H1 (cell line): Measurements from ENCODE around the gene C3.

Source experiments
- CTCF ChIP-seq, 3 experiments: IDR thresholded peaks; 1 replicate in 2 of 3; 2 replicates in 1 of 3; pipeline versions ENCODE4 v1.5.1 to v1.6.1; 2011; ENCODE audit warnings: low read length in 3 of 3, mild to moderate bottlenecking in 3 of 3, inconsistent platforms in 2 of 3, low read depth in 1 of 3, moderate library complexity in 1 of 3; ENCODE audit not compliant: insufficient read depth in 1 of 3; ENCODE audit errors: control extremely low read depth in 1 of 3
- POLR2A ChIP-seq, 2 experiments: IDR thresholded peaks; 1 replicate in 1 of 2; 2 replicates in 1 of 2; pipeline ENCODE4 v1.6.1; 2011; ENCODE audit warnings: low read depth in 2 of 2, low read length in 2 of 2, mild to moderate bottlenecking in 2 of 2; ENCODE audit errors: control extremely low read depth in 1 of 2
- TF ChIP-seq, protein P1 (sequence below): fragments of 300-600 bp; sonication (generic); IDR thresholded peaks from 2 replicates; pipeline ENCODE4 v1.7.1; 2012; ENCODE audit warnings: low read length, moderate library complexity, mild to moderate bottlenecking, inconsistent platforms; ENCODE audit not compliant: insufficient replicate concordance

DNA sequence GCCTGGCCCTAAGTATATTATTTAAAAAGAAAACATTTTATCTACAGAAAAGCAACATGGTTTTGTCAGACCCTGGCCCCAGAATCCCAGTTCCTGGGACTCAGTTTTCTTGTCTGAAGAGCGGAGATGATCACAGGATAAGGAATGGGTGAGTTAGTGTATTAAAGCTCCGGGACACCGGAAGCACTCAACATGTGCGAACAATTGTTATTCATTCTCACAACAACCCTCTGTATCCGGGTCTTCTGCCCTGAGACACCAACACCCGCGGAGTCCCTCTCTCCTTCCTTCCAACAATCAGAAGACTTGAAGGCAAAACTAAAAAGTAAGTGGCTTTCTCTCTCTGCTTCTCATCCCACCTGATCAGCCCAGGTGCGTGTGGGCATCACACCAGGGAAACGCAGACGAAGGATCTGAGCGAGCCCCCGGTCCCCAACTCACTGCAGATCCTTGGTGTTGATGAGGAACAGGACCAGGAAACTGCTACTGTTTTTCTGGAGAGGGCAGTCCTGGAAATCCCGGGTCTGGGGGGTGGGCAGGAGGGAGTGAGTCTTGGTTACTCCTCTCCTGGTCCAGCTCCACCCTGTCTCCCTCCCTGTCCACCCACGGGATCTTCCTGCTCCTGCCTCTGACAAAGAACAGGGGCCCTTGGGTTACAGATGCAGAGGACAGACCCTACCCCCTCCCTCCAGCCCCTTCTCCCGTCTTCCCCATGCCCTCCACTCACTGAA is 14.9 kb upstream of the C3 start:
- TF ChIP-seq CTCF (IDR thresholded peaks at IDR 0.05; ENCODE audit: control extremely low read depth in 1 of 3, insufficient read depth in 1 of 3, low read depth in 1 of 3, low read length in 3 of 3) (no peak), POLR2A (IDR thresholded peaks at IDR 0.05; ENCODE audit: control extremely low read depth in 1 of 2, low read depth in 2 of 2, low read length in 2 of 2) (no peak; a peak in 1 of 3 replicates)
- TF ChIP-seq, protein P1, sequence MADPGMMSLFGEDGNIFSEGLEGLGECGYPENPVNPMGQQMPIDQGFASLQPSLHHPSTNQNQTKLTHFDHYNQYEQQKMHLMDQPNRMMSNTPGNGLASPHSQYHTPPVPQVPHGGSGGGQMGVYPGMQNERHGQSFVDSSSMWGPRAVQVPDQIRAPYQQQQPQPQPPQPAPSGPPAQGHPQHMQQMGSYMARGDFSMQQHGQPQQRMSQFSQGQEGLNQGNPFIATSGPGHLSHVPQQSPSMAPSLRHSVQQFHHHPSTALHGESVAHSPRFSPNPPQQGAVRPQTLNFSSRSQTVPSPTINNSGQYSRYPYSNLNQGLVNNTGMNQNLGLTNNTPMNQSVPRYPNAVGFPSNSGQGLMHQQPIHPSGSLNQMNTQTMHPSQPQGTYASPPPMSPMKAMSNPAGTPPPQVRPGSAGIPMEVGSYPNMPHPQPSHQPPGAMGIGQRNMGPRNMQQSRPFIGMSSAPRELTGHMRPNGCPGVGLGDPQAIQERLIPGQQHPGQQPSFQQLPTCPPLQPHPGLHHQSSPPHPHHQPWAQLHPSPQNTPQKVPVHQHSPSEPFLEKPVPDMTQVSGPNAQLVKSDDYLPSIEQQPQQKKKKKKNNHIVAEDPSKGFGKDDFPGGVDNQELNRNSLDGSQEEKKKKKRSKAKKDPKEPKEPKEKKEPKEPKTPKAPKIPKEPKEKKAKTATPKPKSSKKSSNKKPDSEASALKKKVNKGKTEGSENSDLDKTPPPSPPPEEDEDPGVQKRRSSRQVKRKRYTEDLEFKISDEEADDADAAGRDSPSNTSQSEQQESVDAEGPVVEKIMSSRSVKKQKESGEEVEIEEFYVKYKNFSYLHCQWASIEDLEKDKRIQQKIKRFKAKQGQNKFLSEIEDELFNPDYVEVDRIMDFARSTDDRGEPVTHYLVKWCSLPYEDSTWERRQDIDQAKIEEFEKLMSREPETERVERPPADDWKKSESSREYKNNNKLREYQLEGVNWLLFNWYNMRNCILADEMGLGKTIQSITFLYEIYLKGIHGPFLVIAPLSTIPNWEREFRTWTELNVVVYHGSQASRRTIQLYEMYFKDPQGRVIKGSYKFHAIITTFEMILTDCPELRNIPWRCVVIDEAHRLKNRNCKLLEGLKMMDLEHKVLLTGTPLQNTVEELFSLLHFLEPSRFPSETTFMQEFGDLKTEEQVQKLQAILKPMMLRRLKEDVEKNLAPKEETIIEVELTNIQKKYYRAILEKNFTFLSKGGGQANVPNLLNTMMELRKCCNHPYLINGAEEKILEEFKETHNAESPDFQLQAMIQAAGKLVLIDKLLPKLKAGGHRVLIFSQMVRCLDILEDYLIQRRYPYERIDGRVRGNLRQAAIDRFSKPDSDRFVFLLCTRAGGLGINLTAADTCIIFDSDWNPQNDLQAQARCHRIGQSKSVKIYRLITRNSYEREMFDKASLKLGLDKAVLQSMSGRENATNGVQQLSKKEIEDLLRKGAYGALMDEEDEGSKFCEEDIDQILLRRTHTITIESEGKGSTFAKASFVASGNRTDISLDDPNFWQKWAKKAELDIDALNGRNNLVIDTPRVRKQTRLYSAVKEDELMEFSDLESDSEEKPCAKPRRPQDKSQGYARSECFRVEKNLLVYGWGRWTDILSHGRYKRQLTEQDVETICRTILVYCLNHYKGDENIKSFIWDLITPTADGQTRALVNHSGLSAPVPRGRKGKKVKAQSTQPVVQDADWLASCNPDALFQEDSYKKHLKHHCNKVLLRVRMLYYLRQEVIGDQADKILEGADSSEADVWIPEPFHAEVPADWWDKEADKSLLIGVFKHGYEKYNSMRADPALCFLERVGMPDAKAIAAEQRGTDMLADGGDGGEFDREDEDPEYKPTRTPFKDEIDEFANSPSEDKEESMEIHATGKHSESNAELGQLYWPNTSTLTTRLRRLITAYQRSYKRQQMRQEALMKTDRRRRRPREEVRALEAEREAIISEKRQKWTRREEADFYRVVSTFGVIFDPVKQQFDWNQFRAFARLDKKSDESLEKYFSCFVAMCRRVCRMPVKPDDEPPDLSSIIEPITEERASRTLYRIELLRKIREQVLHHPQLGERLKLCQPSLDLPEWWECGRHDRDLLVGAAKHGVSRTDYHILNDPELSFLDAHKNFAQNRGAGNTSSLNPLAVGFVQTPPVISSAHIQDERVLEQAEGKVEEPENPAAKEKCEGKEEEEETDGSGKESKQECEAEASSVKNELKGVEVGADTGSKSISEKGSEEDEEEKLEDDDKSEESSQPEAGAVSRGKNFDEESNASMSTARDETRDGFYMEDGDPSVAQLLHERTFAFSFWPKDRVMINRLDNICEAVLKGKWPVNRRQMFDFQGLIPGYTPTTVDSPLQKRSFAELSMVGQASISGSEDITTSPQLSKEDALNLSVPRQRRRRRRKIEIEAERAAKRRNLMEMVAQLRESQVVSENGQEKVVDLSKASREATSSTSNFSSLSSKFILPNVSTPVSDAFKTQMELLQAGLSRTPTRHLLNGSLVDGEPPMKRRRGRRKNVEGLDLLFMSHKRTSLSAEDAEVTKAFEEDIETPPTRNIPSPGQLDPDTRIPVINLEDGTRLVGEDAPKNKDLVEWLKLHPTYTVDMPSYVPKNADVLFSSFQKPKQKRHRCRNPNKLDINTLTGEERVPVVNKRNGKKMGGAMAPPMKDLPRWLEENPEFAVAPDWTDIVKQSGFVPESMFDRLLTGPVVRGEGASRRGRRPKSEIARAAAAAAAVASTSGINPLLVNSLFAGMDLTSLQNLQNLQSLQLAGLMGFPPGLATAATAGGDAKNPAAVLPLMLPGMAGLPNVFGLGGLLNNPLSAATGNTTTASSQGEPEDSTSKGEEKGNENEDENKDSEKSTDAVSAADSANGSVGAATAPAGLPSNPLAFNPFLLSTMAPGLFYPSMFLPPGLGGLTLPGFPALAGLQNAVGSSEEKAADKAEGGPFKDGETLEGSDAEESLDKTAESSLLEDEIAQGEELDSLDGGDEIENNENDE = no peak
